Parathyroid adenoma (tissue), 2 donors: Measurements from ENCODE around the gene PDIA5.

ENCODE experiments used
- H2AFZ ChIP-seq: fragments of 300-600 bp; sonication (generic); one replicate; pipeline ENCODE4 v1.7.0; 2017; ENCODE audit warnings: antibody characterized with exemption, mild to moderate bottlenecking
- H3K27ac ChIP-seq: fragments of 300-600 bp; sonication (generic); one replicate; pipeline ENCODE4 v1.7.0; 2017
- H3K27me3 ChIP-seq: fragments of 300-600 bp; sonication (generic); one replicate; pipeline ENCODE4 v1.7.0; 2017; ENCODE audit warnings: low read length; ENCODE audit not compliant: control insufficient read depth, insufficient read depth
- H3K36me3 ChIP-seq: fragments of 300-600 bp; sonication (generic); one replicate; pipeline ENCODE4 v1.7.0; 2017; ENCODE audit warnings: low read length; ENCODE audit not compliant: control insufficient read depth, insufficient read depth
- H3K4me1 ChIP-seq: fragments of 300-600 bp; sonication (generic); one replicate; pipeline ENCODE4 v1.7.0; 2017; ENCODE audit warnings: control low read depth
- H3K4me2 ChIP-seq: fragments of 300-600 bp; sonication (generic); one replicate; pipeline ENCODE4 v1.7.0; 2017; ENCODE audit warnings: low read length
- H3K4me3 ChIP-seq: fragments of 300-600 bp; sonication (generic); one replicate; pipeline ENCODE4 v1.7.0; 2017; ENCODE audit warnings: low read depth, low read length
- H3K79me2 ChIP-seq: fragments of 300-600 bp; sonication (generic); one replicate; pipeline ENCODE4 v1.7.0; 2017; ENCODE audit warnings: control low read depth
- H3K9ac ChIP-seq: fragments of 300-600 bp; sonication (generic); one replicate; pipeline ENCODE4 v1.7.0; 2017; ENCODE audit warnings: mild to moderate bottlenecking
- H3K9me3 ChIP-seq: fragments of 300-600 bp; sonication (generic); one replicate; pipeline ENCODE4 v1.7.0; 2017; ENCODE audit warnings: low read length; ENCODE audit not compliant: control insufficient read depth
- TF ChIP-seq, protein P1 (sequence below): fragments of 300-600 bp; sonication (generic); IDR thresholded peaks from one replicate; pipeline ENCODE4 v1.7.0; 2017; ENCODE audit warnings: antibody characterized with exemption, mild to moderate bottlenecking
- donor health status: primary hyperparathyroidism.

PDIA5 gene

DNA sequence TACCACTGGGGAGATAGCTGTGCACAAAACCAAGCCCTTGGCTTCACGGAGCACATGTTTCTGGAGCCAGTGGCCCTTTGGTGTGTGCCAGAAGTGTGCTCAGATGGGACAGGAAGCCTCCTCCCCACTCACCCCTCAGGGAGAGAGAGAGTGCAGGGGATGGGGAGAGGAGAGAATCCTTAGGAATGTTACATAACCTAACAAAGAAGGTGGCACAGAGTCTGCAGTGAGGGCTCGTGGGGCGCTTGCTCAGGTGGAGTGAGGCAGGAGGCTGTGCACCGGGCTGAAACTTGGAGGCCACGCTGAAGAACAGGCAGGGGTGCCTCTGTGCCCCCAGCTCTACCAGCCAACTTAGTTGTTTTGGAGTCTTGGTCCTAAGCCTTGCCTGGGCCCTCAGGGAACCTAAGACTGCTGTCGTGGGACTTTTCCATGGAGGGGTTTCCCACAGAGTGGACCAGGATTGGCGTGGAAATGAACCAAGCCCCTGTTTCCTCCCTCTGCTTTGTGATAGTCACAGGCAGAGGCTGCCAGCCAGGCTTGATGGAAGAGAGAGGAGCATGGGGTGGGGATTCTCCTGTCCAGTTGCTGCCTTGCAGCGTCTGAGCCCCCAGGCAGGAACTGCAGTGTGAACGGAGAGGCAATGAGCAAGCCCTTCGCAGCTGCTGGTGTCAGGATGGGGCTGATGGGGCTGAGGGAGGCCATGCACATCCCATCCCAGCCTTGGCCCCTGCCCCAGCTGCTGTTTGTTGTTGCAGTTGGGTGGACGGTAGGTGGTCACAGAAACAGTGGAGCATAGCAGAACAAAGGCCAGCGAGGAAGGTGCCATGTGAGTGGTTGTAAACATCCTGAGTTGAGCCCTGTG lies 32.7 kb downstream of the PDIA5 start:
- no peak overlapping the region for H3K4me2 ChIP-seq
- H3K36me3 ChIP-seq: no peaks in the 10 kb centered on the region
- TF ChIP-seq, protein P1, sequence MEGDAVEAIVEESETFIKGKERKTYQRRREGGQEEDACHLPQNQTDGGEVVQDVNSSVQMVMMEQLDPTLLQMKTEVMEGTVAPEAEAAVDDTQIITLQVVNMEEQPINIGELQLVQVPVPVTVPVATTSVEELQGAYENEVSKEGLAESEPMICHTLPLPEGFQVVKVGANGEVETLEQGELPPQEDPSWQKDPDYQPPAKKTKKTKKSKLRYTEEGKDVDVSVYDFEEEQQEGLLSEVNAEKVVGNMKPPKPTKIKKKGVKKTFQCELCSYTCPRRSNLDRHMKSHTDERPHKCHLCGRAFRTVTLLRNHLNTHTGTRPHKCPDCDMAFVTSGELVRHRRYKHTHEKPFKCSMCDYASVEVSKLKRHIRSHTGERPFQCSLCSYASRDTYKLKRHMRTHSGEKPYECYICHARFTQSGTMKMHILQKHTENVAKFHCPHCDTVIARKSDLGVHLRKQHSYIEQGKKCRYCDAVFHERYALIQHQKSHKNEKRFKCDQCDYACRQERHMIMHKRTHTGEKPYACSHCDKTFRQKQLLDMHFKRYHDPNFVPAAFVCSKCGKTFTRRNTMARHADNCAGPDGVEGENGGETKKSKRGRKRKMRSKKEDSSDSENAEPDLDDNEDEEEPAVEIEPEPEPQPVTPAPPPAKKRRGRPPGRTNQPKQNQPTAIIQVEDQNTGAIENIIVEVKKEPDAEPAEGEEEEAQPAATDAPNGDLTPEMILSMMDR: no peak
- no peaks in the 10 kb centered on the region for H3K79me2 ChIP-seq
- H3K4me3 ChIP-seq: no peak overlapping the region
- H2AFZ ChIP-seq: no peak overlapping the region
- H3K4me1 ChIP-seq: peaks cover 16% of the 10 kb centered on the region
- H3K27me3 ChIP-seq: no peaks in the 10 kb centered on the region
- H3K9me3 ChIP-seq: no peaks in the 10 kb centered on the region
- no peak overlapping the region for H3K27ac ChIP-seq
- H3K9ac ChIP-seq: no peak overlapping the region

DNA sequence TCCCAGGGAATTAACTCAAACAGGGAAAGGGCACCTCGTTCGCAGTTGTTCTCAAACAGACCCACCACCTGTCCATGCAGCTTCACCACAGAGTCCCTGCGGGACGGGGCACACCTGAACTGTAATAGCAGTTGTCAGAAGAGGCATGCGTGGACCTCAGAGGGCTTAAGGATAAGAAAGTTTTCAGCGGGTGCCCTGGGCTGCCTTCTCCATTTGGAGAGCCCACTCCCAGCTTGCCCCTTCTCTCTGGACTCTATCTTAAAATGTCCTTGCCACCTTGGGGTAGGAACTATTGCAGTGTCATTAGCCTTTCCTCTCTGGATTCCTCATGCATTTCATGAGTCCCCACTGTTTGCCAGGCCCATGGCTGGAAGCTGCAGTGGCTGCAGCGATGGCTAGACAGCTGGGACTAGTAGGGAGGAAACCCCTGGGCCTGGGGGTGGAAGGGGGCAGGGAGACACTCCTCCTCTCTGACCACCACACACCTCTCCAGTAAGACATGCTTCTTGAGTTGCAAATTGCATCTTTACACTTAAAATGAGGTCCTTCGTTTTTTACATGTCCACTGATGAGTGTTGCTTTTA lies 33.5 kb downstream of the PDIA5 start:
- H3K4me3 ChIP-seq: no peak overlapping the region
- H3K36me3 ChIP-seq: no peaks in the 10 kb centered on the region
- TF ChIP-seq, protein P1: no peak
- no peak overlapping the region for H3K4me2 ChIP-seq
- peaks cover 16% of the 10 kb centered on the region for H3K4me1 ChIP-seq
- H3K27me3 ChIP-seq: no peaks in the 10 kb centered on the region
- H2AFZ ChIP-seq: no peak overlapping the region
- H3K9me3 ChIP-seq: no peaks in the 10 kb centered on the region
- H3K27ac ChIP-seq: no peak overlapping the region
- H3K79me2 ChIP-seq: no peaks in the 10 kb centered on the region
- no peak overlapping the region for H3K9ac ChIP-seq

DNA sequence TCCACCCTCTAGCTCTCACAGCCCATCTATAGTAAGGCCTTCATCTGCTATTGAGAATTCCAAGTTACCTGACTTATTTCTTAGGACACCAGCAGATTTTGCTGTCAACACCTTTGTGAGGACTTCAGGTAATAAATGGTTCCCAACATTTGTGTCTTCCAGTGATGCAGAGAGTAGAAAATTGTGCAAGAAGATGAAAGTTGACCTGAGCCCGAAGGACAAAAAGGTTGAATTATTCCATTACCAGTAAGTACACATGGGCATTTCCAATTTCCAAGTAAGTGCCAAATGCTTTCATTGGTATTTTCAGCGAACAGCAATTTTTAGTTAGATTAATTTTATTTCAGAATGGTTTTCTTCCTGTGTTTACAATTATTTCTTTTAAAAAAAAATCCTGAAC lies 35.4 kb downstream of the PDIA5 start:
- no peaks in the 10 kb centered on the region for H3K79me2 ChIP-seq
- H3K9ac ChIP-seq: no peak overlapping the region
- TF ChIP-seq, protein P1: no peak
- H3K4me2 ChIP-seq: peak overlapping the region; percentile 32
- peak overlapping the region; percentile 36 for H2AFZ ChIP-seq
- peak overlapping the region; percentile 59 for H3K27ac ChIP-seq
- no peaks in the 10 kb centered on the region for H3K27me3 ChIP-seq
- no peaks in the 10 kb centered on the region for H3K36me3 ChIP-seq
- peaks cover 16% of the 10 kb centered on the region for H3K4me1 ChIP-seq
- H3K4me3 ChIP-seq: peak overlapping the region; percentile 32
- no peaks in the 10 kb centered on the region for H3K9me3 ChIP-seq

DNA sequence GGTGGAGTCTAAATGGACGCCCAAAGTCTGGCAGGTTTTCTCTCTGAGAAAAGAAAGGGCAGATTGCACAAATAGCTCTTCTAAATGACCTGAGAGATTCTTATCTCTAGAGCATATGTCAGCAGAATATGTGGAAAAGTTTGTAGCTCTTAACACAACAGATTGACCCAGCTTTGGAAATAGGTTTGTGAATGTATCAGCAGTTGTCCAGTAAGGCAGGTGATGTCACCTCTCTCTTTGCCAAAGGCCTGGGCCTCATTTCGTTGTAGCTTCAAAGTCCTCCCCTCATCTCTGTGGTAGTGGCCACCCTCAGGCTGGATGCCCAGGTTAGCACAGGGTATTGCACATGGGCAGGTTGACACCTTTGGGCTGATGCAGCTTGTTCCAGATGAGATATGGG lies 36.0 kb downstream of the PDIA5 start:
- Histone ChIP-seq H2AFZ (peak overlapping the region; percentile 36), H3K9me3 (no peaks in the 10 kb centered on the region), H3K79me2 (no peaks in the 10 kb centered on the region), H3K4me1 (peaks cover 16% of the 10 kb centered on the region), H3K27me3 (no peaks in the 10 kb centered on the region), H3K4me2 (peak overlapping the region; percentile 39), H3K9ac (no peak overlapping the region), H3K4me3 (peak overlapping the region; percentile 32), H3K36me3 (no peaks in the 10 kb centered on the region), H3K27ac (peak overlapping the region; percentile 59)
- TF ChIP-seq, protein P1: no peak
